ENCODE data around the gene WDR1. TPM values are rescaled to one million over a fixed set of nuclear protein-coding genes. Genes with fewer than 3 reads are reported as not detected.

WDR1 gene
- total RNA-seq, 1 experiment from 2014 or later, result 367 TPM

GRCh38 chr4:10094841-10095240 lies 21.8 kb downstream of the WDR1 start:
- H3K23ac ChIP-seq (ENCODE audit: insufficient read length, low read depth, low read length), result no peak overlapping the region
- H3K9me3 ChIP-seq (ENCODE audit: control insufficient read depth, low read depth, low read length), result no peaks in the 10 kb centered on the region
- H2AK5ac ChIP-seq (ENCODE audit: insufficient read length, low read length), result no peak overlapping the region
- H2BK120ac ChIP-seq (ENCODE audit: low read depth, low read length, poor library complexity, severe bottlenecking), result no peak overlapping the region
- H4K91ac ChIP-seq (ENCODE audit: insufficient read length, low read depth, low read length), result no peak overlapping the region
- Mint-ChIP-seq H3K4me3 (no peak overlapping the region), H3K36me3 (ENCODE audit: insufficient read depth in 1 of 3, low read depth in 3 of 3) (peaks cover 55 to 97% (median 95%) of the 10 kb centered on the region in 3 experiments), H3K27me3 (ENCODE audit: low read depth) (no peaks in the 10 kb centered on the region; the same call in 1 of the 2 replicates), H3K4me1 (peaks cover 22 to 27% of the 10 kb centered on the region in 2 experiments), H3K9me3 (no peaks in the 10 kb centered on the region), H3K27ac (no peak overlapping the region)
- H3K4ac ChIP-seq (ENCODE audit: low read depth, low read length), result no peak overlapping the region
- no peak overlapping the region for H4K5ac ChIP-seq (ENCODE audit: insufficient read length, low read depth, low read length)
- no peak overlapping the region for H2BK12ac ChIP-seq (ENCODE audit: insufficient read length, low read depth, low read length)
- no peak overlapping the region for H3K9ac ChIP-seq (ENCODE audit: extremely low read depth, insufficient read length, low read length)
- no peak overlapping the region for H2BK15ac ChIP-seq (ENCODE audit: low read depth, low read length)
- H3K27ac ChIP-seq (ENCODE audit: insufficient read length, low read depth, low read length), result no peak overlapping the region
- no peak overlapping the region for H3K18ac ChIP-seq (ENCODE audit: insufficient read length, low read depth, low read length)
- TF ChIP-seq, protein P1, sequence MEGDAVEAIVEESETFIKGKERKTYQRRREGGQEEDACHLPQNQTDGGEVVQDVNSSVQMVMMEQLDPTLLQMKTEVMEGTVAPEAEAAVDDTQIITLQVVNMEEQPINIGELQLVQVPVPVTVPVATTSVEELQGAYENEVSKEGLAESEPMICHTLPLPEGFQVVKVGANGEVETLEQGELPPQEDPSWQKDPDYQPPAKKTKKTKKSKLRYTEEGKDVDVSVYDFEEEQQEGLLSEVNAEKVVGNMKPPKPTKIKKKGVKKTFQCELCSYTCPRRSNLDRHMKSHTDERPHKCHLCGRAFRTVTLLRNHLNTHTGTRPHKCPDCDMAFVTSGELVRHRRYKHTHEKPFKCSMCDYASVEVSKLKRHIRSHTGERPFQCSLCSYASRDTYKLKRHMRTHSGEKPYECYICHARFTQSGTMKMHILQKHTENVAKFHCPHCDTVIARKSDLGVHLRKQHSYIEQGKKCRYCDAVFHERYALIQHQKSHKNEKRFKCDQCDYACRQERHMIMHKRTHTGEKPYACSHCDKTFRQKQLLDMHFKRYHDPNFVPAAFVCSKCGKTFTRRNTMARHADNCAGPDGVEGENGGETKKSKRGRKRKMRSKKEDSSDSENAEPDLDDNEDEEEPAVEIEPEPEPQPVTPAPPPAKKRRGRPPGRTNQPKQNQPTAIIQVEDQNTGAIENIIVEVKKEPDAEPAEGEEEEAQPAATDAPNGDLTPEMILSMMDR (conservative IDR thresholded peaks at IDR 0.05), result no peak
- peaks cover 3% of the 10 kb centered on the region for H3K79me1 ChIP-seq (ENCODE audit: insufficient read depth, low read depth, low read length, poor library complexity, severe bottlenecking)
- no peak overlapping the region for H2BK5ac ChIP-seq (ENCODE audit: insufficient read length, low read length)
- H3K4me2 ChIP-seq (ENCODE audit: insufficient read depth, insufficient read length, low read length), result no peak overlapping the region
- H3T11ph ChIP-seq (ENCODE audit: low read length), result no peak overlapping the region
- no peak overlapping the region for H2AFZ ChIP-seq (ENCODE audit: low read length)
- H3K79me2 ChIP-seq (ENCODE audit: insufficient read depth, low read length), result peaks cover 7% of the 10 kb centered on the region; the same call in 1 of the 2 replicates
- H3K56ac ChIP-seq (ENCODE audit: insufficient read length, low read depth, low read length), result no peak overlapping the region
- no peak overlapping the region for H4K8ac ChIP-seq (replicated peaks; ENCODE audit: insufficient read length, low read depth, low read length)
- no peaks in the 10 kb centered on the region for H4K20me1 ChIP-seq (ENCODE audit: control insufficient read depth, insufficient read depth, insufficient read length)
- WGBS (ENCODE audit: extremely low coverage, insufficient read length, low lambda C conversion rate), result no CpG with 5 or more reads among the region's 13 CpGs
- H3K27me3 ChIP-seq (ENCODE audit: insufficient read depth, low read length), result no peaks in the 10 kb centered on the region
- no peak overlapping the region for H3K14ac ChIP-seq (ENCODE audit: insufficient read depth, low read length)
- DNase-seq, result no peak
- no peaks in the 10 kb centered on the region for H3K23me2 ChIP-seq (ENCODE audit: insufficient read length, low read depth, low read length, poor library complexity, severe bottlenecking)
- no peaks in the 10 kb centered on the region; the same call in 1 of the 2 replicates for H3K4me1 ChIP-seq (ENCODE audit: insufficient read depth, low read length)
- no peak overlapping the region for H2BK20ac ChIP-seq (ENCODE audit: low read depth, low read length, poor library complexity, severe bottlenecking)

Data from H9 (cell line).